Activated B cell treated with CpG ODN at 0.5 μM for 24 hours (primary cell): ENCODE measurements around the gene EXOSC1. TPM values are rescaled to one million over a fixed set of nuclear protein-coding genes. Genes with fewer than 3 reads are reported as not detected.

Experiments
- ATAC-seq: fragments of 200-7000 bp; cut with Tn5 transposase; one replicate; pipeline ENCODE4 v1.10.0; 2021; ENCODE audit warnings: low read depth, mild to moderate bottlenecking, moderate library complexity
- CTCF ChIA-PET: fragments of 350-600 bp; sonication (Branson Sonifier 250); formaldehyde crosslinking; loops from one replicate; lab custom pipeline; 2021; ENCODE audit warnings: antibody characterized with exemption; lab: Charles Lee
- POLR2A ChIA-PET: fragments of 350-600 bp; sonication (Branson Sonifier 250); formaldehyde crosslinking; loops from one replicate; lab custom pipeline; 2021; ENCODE audit warnings: antibody characterized with exemption; lab: Charles Lee
- DNase-seq: peaks from one replicate; pipeline ENCODE4 v3.0.0; 2022
- H3K27ac Mint-ChIP-seq: one replicate; pipeline ENCODE4 v1.8.0; 2020; ENCODE audit warnings: mixed read lengths
- H3K27me3 Mint-ChIP-seq: one replicate; pipeline ENCODE4 v1.8.0; 2021; ENCODE audit warnings: mixed read lengths
- H3K36me3 Mint-ChIP-seq: one replicate; pipeline ENCODE4 v1.8.0; 2021; ENCODE audit warnings: low read depth, mixed read lengths
- H3K4me1 Mint-ChIP-seq: one replicate; pipeline ENCODE4 v1.8.0; 2021; ENCODE audit warnings: mixed read lengths
- H3K4me3 Mint-ChIP-seq: one replicate; pipeline ENCODE4 v1.8.0; 2020; ENCODE audit warnings: mild to moderate bottlenecking, mixed read lengths
- H3K9me3 Mint-ChIP-seq: one replicate; pipeline ENCODE4 v1.8.0; 2020; ENCODE audit warnings: mixed read lengths
- CTCF ChIP-seq: fragments of 200-600 bp; IDR thresholded peaks from one replicate; pipeline ENCODE4 v1.8.0; 2022; ENCODE audit warnings: antibody characterized with exemption, mild to moderate bottlenecking
- intact Hi-C: fragments of 100-400 bp; cut with micrococcal nuclease; formaldehyde crosslinking; loops from one replicate; pipeline ENCODE4 v1.15.1; 2024
- total RNA-seq: library from RNA; stranded (reverse); gene quantifications from 2 replicates; pipeline ENCODE4 v1.2.3, GENCODE V29; 2022

The EXOSC1 gene
- total RNA-seq, 1 donor from 2014 or later: 53.8 TPM

GRCh38 chr10:97452352-97452751, 6.5 kb upstream of the EXOSC1 start:
- H3K4me1 Mint-ChIP-seq: peaks cover 10% of the 10 kb centered on the region
- intact Hi-C loops: no loop called here
- no peaks in the 10 kb centered on the region for H3K27me3 Mint-ChIP-seq
- CTCF ChIA-PET: no interaction called here
- H3K4me3 Mint-ChIP-seq: no peak overlapping the region
- H3K36me3 Mint-ChIP-seq: peaks cover 59% of the 10 kb centered on the region
- no peak for TF ChIP-seq CTCF
- no peaks in the 10 kb centered on the region for H3K9me3 Mint-ChIP-seq
- POLR2A ChIA-PET: interaction anchor here (0.6 kb wide), 1 partner anchor 195 kb away, joined by 5 read pairs; no protein-coding TSS in a partner anchor
- DNase-seq (no peak), ATAC-seq (no peak)
- H3K27ac Mint-ChIP-seq: no peak overlapping the region

DNA sequence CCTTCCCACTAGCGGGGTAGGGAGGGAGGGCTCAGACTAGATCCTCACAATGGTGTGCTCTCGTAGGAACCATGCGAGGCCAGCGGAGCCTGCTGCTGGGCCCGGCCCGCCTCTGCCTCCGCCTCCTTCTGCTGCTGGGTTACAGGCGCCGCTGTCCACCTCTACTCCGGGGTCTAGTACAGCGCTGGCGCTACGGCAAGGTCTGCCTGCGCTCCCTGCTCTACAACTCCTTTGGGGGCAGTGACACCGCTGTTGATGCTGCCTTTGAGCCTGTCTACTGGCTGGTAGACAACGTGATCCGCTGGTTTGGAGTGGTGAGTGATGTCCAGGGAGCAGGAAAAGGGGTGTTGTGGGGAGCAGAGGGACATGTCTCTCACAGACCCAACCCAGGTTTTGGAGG, 5.8 kb upstream of the EXOSC1 start:
- DNase-seq: no peak
- TF ChIP-seq CTCF: no peak
- intact Hi-C loops: no loop called here
- Mint-ChIP-seq H3K27ac (no peak overlapping the region), H3K36me3 (peaks cover 52% of the 10 kb centered on the region), H3K9me3 (no peaks in the 10 kb centered on the region), H3K27me3 (no peaks in the 10 kb centered on the region), H3K4me3 (no peak overlapping the region), H3K4me1 (peaks cover 17% of the 10 kb centered on the region)
- POLR2A ChIA-PET: no interaction called here
- CTCF ChIA-PET: no interaction called here
- no peak for ATAC-seq

GRCh38 chr10:97450828-97451227, 5.0 kb upstream of the EXOSC1 start:
- no peak for TF ChIP-seq CTCF
- ChIA-PET POLR2A (no interaction called here), CTCF (no interaction called here)
- no peak for ATAC-seq
- peaks cover 23% of the 10 kb centered on the region for H3K4me1 Mint-ChIP-seq
- intact Hi-C loops: no loop called here
- DNase-seq: no peak
- no peaks in the 10 kb centered on the region for H3K9me3 Mint-ChIP-seq
- no peak overlapping the region for H3K4me3 Mint-ChIP-seq
- H3K27ac Mint-ChIP-seq: no peak overlapping the region
- H3K36me3 Mint-ChIP-seq: peaks cover 52% of the 10 kb centered on the region
- no peaks in the 10 kb centered on the region for H3K27me3 Mint-ChIP-seq

GRCh38 chr10:97445357-97445721, 467 bp downstream of the EXOSC1 start:
- no peaks in the 10 kb centered on the region for H3K27me3 Mint-ChIP-seq
- peaks cover 38% of the 10 kb centered on the region for H3K36me3 Mint-ChIP-seq
- no peak for DNase-seq
- H3K9me3 Mint-ChIP-seq: no peaks in the 10 kb centered on the region
- H3K4me3 Mint-ChIP-seq: peak overlapping the region; percentile 99
- CTCF ChIA-PET: no interaction called here
- intact Hi-C loops: loop anchor here (5.0 kb wide), 1 partner anchor 187 kb away; the partner anchor contains the start of gene MORN4
- peak overlapping the region; percentile 93 for H3K27ac Mint-ChIP-seq
- ATAC-seq: no peak
- TF ChIP-seq CTCF: no peak
- POLR2A ChIA-PET: interaction anchor here (1.5 to 1.7 kb wide), 2 partner anchors 44 to 241 kb away, joined by 3 to 4 read pairs; partner anchors contain the start of genes AVPI1 and RRP12
- H3K4me1 Mint-ChIP-seq: peaks cover 42% of the 10 kb centered on the region

DNA sequence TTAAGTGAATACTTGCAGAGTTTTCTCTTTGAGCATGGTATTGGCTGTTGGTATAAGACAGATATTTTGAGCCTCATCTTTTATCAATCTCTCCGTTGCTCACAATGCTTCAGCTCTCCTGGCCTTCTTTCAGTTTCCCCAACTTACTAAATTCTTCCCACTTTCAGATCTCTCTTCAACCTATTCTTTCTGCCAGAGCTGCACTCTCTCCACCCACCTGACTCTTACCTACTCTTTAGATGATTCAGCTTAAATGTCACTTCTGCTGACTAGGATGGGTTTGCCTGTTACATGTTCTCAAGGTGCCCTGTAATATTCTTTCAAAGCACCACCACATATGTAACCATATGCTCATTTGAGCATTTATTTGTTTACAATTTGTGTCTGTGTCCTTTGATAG, 1.6 kb downstream of the EXOSC1 start:
- POLR2A ChIA-PET: interaction anchor here (1.5 kb wide), 1 partner anchor 243 kb away, joined by 3 read pairs; the partner anchor contains the start of gene AVPI1
- H3K27me3 Mint-ChIP-seq: no peaks in the 10 kb centered on the region
- intact Hi-C loops: no loop called here
- CTCF ChIA-PET: no interaction called here
- H3K27ac Mint-ChIP-seq: no peak overlapping the region
- peaks cover 42% of the 10 kb centered on the region for H3K36me3 Mint-ChIP-seq
- H3K4me3 Mint-ChIP-seq: peak overlapping the region; percentile 4
- ATAC-seq (no peak), DNase-seq (no peak)
- no peak for TF ChIP-seq CTCF
- H3K4me1 Mint-ChIP-seq: peaks cover 42% of the 10 kb centered on the region
- no peaks in the 10 kb centered on the region for H3K9me3 Mint-ChIP-seq
